Neuron (in vitro differentiated cells): Measurements from ENCODE around the gene PHB1.

ENCODE experiments used
- H2AFZ ChIP-seq: one replicate; pipeline ENCODE4 v1.6.1; 2013; ENCODE audit warnings: low read depth, mild to moderate bottlenecking, inconsistent platforms, low read length, moderate library complexity
- H3K27me3 ChIP-seq: one replicate; pipeline ENCODE4 v1.6.1; 2013; ENCODE audit warnings: low read length; ENCODE audit not compliant: insufficient read depth
- H3K36me3 ChIP-seq: one replicate; pipeline ENCODE4 v1.6.1; 2013; ENCODE audit warnings: low read length; ENCODE audit not compliant: insufficient read depth
- H3K4me1 ChIP-seq: one replicate; pipeline ENCODE4 v1.6.1; 2013; ENCODE audit warnings: low read length; ENCODE audit not compliant: insufficient read depth
- H3K4me3 ChIP-seq: 2 replicates; pipeline ENCODE4 v1.5.1; 2013; ENCODE audit warnings: mild to moderate bottlenecking, low read length, moderate library complexity
- H3K9me3 ChIP-seq: one replicate; pipeline ENCODE4 v1.6.1; 2013; ENCODE audit warnings: low read length

PHB1 gene

GRCh38 chr17:49407981-49408501 lies 6.6 kb downstream of the PHB1 start:
- H3K27me3 ChIP-seq = no peaks in the 10 kb centered on the region
- H2AFZ ChIP-seq = no peak overlapping the region
- no peaks in the 10 kb centered on the region for H3K9me3 ChIP-seq
- H3K36me3 ChIP-seq = peaks cover 80% of the 10 kb centered on the region
- no peaks in the 10 kb centered on the region for H3K4me1 ChIP-seq
- no peak overlapping the region for H3K4me3 ChIP-seq

GRCh38 chr17:49407086-49407485 lies 7.6 kb downstream of the PHB1 start:
- Histone ChIP-seq H3K9me3 (no peaks in the 10 kb centered on the region), H3K4me3 (no peak overlapping the region), H3K36me3 (peaks cover 73% of the 10 kb centered on the region)

GRCh38 chr17:49406421-49407061 lies 8.1 kb downstream of the PHB1 start:
- Histone ChIP-seq H3K27me3 (no peaks in the 10 kb centered on the region), H3K9me3 (no peaks in the 10 kb centered on the region), H3K4me3 (no peak overlapping the region), H3K36me3 (peaks cover 68% of the 10 kb centered on the region), H3K4me1 (no peaks in the 10 kb centered on the region), H2AFZ (no peak overlapping the region)

More at GRCh38 chr17:49407086-49407485, 7.6 kb downstream of the PHB1 start:
- Histone ChIP-seq H2AFZ (no peak overlapping the region), H3K4me1 (no peaks in the 10 kb centered on the region), H3K27me3 (no peaks in the 10 kb centered on the region)

- H3K36me3 ChIP-seq = peaks cover 56% of the 10 kb centered on the region
- no peaks in the 10 kb centered on the region for H3K4me1 ChIP-seq
- no peak overlapping the region for H2AFZ ChIP-seq
- no peaks in the 10 kb centered on the region for H3K27me3 ChIP-seq
- no peak overlapping the region for H3K4me3 ChIP-seq
- H3K9me3 ChIP-seq = no peaks in the 10 kb centered on the region
These were observed 9.8 kb downstream of the PHB1 start for GRCh38 chr17:49404906-49405305.

- Histone ChIP-seq H3K27me3 (no peaks in the 10 kb centered on the region), H3K9me3 (no peaks in the 10 kb centered on the region), H3K36me3 (peaks cover 53% of the 10 kb centered on the region), H3K4me1 (no peaks in the 10 kb centered on the region), H3K4me3 (no peak overlapping the region), H2AFZ (no peak overlapping the region)
These were observed 10.3 kb downstream of the PHB1 start for GRCh38 chr17:49404361-49404760.

- Histone ChIP-seq H3K4me1 (no peaks in the 10 kb centered on the region), H3K36me3 (peaks cover 47% of the 10 kb centered on the region), H3K9me3 (no peaks in the 10 kb centered on the region), H3K27me3 (no peaks in the 10 kb centered on the region), H3K4me3 (no peak overlapping the region), H2AFZ (no peak overlapping the region)
These were observed 11.0 kb downstream of the PHB1 start for GRCh38 chr17:49403514-49404289.

GRCh38 chr17:49402706-49403105 lies 12.0 kb downstream of the PHB1 start:
- H3K27me3 ChIP-seq = no peaks in the 10 kb centered on the region
- H3K36me3 ChIP-seq = peaks cover 41% of the 10 kb centered on the region
- no peaks in the 10 kb centered on the region for H3K4me1 ChIP-seq

GRCh38 chr17:49401971-49402611 lies 12.6 kb downstream of the PHB1 start:
- Histone ChIP-seq H3K27me3 (peaks cover 6% of the 10 kb centered on the region), H2AFZ (no peak overlapping the region), H3K36me3 (peaks cover 36% of the 10 kb centered on the region), H3K9me3 (no peaks in the 10 kb centered on the region), H3K4me3 (no peak overlapping the region), H3K4me1 (no peaks in the 10 kb centered on the region)

More at GRCh38 chr17:49402706-49403105, 12.0 kb downstream of the PHB1 start:
- no peak overlapping the region for H3K4me3 ChIP-seq
- no peak overlapping the region for H2AFZ ChIP-seq
- H3K9me3 ChIP-seq = no peaks in the 10 kb centered on the region

GRCh38 chr17:49399995-49400394 lies 14.7 kb downstream of the PHB1 start:
- Histone ChIP-seq H2AFZ (no peak overlapping the region), H3K4me1 (no peaks in the 10 kb centered on the region), H3K36me3 (peaks cover 16% of the 10 kb centered on the region), H3K9me3 (no peaks in the 10 kb centered on the region), H3K4me3 (no peak overlapping the region), H3K27me3 (peaks cover 7% of the 10 kb centered on the region)

- no peaks in the 10 kb centered on the region for H3K36me3 ChIP-seq
- H3K27me3 ChIP-seq = peaks cover 7% of the 10 kb centered on the region
- H3K9me3 ChIP-seq = no peaks in the 10 kb centered on the region
- H3K4me1 ChIP-seq = no peaks in the 10 kb centered on the region
- H2AFZ ChIP-seq = no peak overlapping the region
- no peak overlapping the region for H3K4me3 ChIP-seq
These were observed 17.1 kb downstream of the PHB1 start for GRCh38 chr17:49397586-49397985.

GRCh38 chr17:49393491-49394255 lies 21.0 kb downstream of the PHB1 start:
- H3K4me3 ChIP-seq = no peak overlapping the region
- H3K27me3 ChIP-seq = peaks cover 7% of the 10 kb centered on the region
- H3K9me3 ChIP-seq = no peaks in the 10 kb centered on the region
- H2AFZ ChIP-seq = no peak overlapping the region
- no peaks in the 10 kb centered on the region for H3K36me3 ChIP-seq
- peaks cover 5% of the 10 kb centered on the region for H3K4me1 ChIP-seq

GRCh38 chr17:49390548-49391324 lies 23.9 kb downstream of the PHB1 start:
- Histone ChIP-seq H3K36me3 (no peaks in the 10 kb centered on the region), H3K9me3 (no peaks in the 10 kb centered on the region), H3K27me3 (no peaks in the 10 kb centered on the region), H3K4me1 (peaks cover 5% of the 10 kb centered on the region), H2AFZ (no peak overlapping the region), H3K4me3 (no peak overlapping the region)
